Keratinocyte (primary cell): ENCODE data around the gene CHN2. TPM values are rescaled to one million over a fixed set of nuclear protein-coding genes. Genes with fewer than 3 reads are reported as not detected.

Source experiments
- DNase-seq: peaks from one replicate; pipeline ENCODE4 v3.0.0-alpha.2; 2011; ENCODE audit warnings: low read depth, missing footprints, low spot score
- FAIRE-seq: peaks from 2 replicates; lab custom pipeline; 2011; peaks lifted over from hg19 to GRCh38; lab: Jason Lieb, UNC
- H2AFZ ChIP-seq: 2 replicates; pipeline ENCODE4 v1.6.0; 2012; ENCODE audit warnings: low read length, control low read depth, inconsistent platforms; ENCODE audit not compliant: control insufficient read depth
- H3K27ac ChIP-seq: 2 replicates; pipeline ENCODE4 v1.5.1; 2011; ENCODE audit warnings: low read length; ENCODE audit not compliant: control insufficient read depth, insufficient read depth
- H3K27me3 ChIP-seq: 3 replicates; pipeline ENCODE4 v1.6.0; 2011; ENCODE audit warnings: low read length; ENCODE audit not compliant: control insufficient read depth, insufficient read depth; ENCODE audit errors: extremely low read depth
- H3K36me3 ChIP-seq, 2 experiments: 2 replicates in 1 of 2; 3 replicates in 1 of 2; pipeline ENCODE4 v1.5.1; 2011; ENCODE audit warnings: low read length in 2 of 2, mild to moderate bottlenecking in 1 of 2; ENCODE audit not compliant: control insufficient read depth in 2 of 2, insufficient read depth in 2 of 2; ENCODE audit errors: extremely low read depth in 1 of 2
- H3K4me1 ChIP-seq: 3 replicates; pipeline ENCODE4 v1.5.1; 2011; ENCODE audit warnings: low read length; ENCODE audit not compliant: control insufficient read depth, insufficient read depth; ENCODE audit errors: extremely low read depth
- H3K4me2 ChIP-seq: 3 replicates; pipeline ENCODE4 v1.6.0; 2011; ENCODE audit warnings: low read depth, low read length; ENCODE audit not compliant: control insufficient read depth, insufficient read depth; ENCODE audit errors: extremely low read depth
- H3K4me3 ChIP-seq, 3 experiments: fragments of 200-600 bp in 1 of 3; sonication (generic) in 1 of 3; 2 replicates in 2 of 3; 3 replicates in 1 of 3; pipeline ENCODE4 v1.5.1; 2011 to 2016; ENCODE audit warnings: low read length in 3 of 3, mild to moderate bottlenecking in 3 of 3, control low read depth in 2 of 3, inconsistent platforms in 1 of 3, low read depth in 1 of 3, mixed read lengths in 1 of 3, mixed run types in 1 of 3, moderate library complexity in 1 of 3; ENCODE audit not compliant: control insufficient read depth in 2 of 3, insufficient read depth in 2 of 3; ENCODE audit errors: extremely low read depth in 1 of 3
- H3K79me2 ChIP-seq: 2 replicates; pipeline ENCODE4 v1.6.0; 2012; ENCODE audit warnings: low read length; ENCODE audit not compliant: control insufficient read depth, insufficient read depth
- H3K9ac ChIP-seq: 3 replicates; pipeline ENCODE4 v1.6.0; 2011; ENCODE audit warnings: low read length; ENCODE audit not compliant: control insufficient read depth, insufficient read depth; ENCODE audit errors: extremely low read depth
- H3K9me1 ChIP-seq: 3 replicates; pipeline ENCODE4 v1.6.0; 2011; ENCODE audit warnings: low read length; ENCODE audit not compliant: control insufficient read depth, insufficient read depth; ENCODE audit errors: extremely low read depth
- H3K9me3 ChIP-seq: 2 replicates; pipeline ENCODE4 v1.5.1; 2012; ENCODE audit warnings: low read depth, low read length; ENCODE audit not compliant: control insufficient read depth
- H4K20me1 ChIP-seq: 3 replicates; pipeline ENCODE4 v1.6.0; 2011; ENCODE audit warnings: low read length; ENCODE audit not compliant: control insufficient read depth, insufficient read depth; ENCODE audit errors: extremely low read depth
- EZH2 ChIP-seq: IDR thresholded peaks from one replicate; pipeline ENCODE4 v1.6.1; 2012; ENCODE audit warnings: inconsistent platforms, mild to moderate bottlenecking, low read length, moderate library complexity
- dilution Hi-C: fragments of 300-500 bp; cut with MboI; formaldehyde crosslinking; loops from one replicate; pipeline ENCODE4 v1.7.0; 2020; ENCODE audit warnings: low sequenced_read_pairs; ENCODE audit not compliant: extremely low pct_ligation_motif_present
- polyA plus RNA-seq, 5 experiments: library from polyadenylated mRNA; depleted of rRNA in 3 of 5; stranded (reverse) in 3 of 5; stranded (forward) in 1 of 5; unstranded in 1 of 5; fragments of >200 nt; gene quantifications; 1 replicate in 1 of 5; 2 replicates in 3 of 5; 3 replicates in 1 of 5; pipeline versions ENCODE4 v1.2.1 to v1.2.3, GENCODE V29; 2011 to 2012; ENCODE audit warnings: missing spikeins in 2 of 5, low read depth in 1 of 5, low replicate concordance in 1 of 5
- TF ChIP-seq, protein P1 (sequence below), 3 experiments: IDR thresholded peaks in 1 of 3; conservative IDR thresholded peaks in 1 of 3; optimal IDR thresholded peaks in 1 of 3; 2 replicates in 2 of 3; 3 replicates in 1 of 3; pipeline versions ENCODE3 to v1.5.1; 2011; ENCODE audit warnings: low read length in 3 of 3, mild to moderate bottlenecking in 3 of 3, moderate library complexity in 2 of 3, control low read depth in 1 of 3, inconsistent platforms in 1 of 3; ENCODE audit not compliant: insufficient read depth in 2 of 3; ENCODE audit errors: extremely low read depth in 1 of 3

The CHN2 gene
- polyA plus RNA-seq, 1 donor (not counting 4 experiments of a cell fraction or from before 2014, with no cell fraction given), result 1.8 TPM

DNA sequence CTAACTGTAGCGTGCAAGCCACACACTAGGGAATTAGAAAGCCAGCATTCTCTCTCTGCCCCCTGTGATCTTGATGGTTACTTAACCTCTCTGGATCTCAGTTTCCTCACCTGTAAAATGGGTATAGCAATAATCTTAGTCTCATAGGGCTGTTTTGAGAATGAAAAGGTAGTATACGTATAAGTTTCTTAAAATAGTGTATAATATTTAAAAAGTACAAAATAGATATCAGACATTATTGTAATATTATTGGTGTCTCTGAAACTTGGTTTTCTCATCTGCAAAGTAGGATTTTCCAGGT is 80.4 kb downstream of the CHN2 start:
- TF ChIP-seq EZH2, result no peak
- Histone ChIP-seq H3K9me1 (no peaks in the 10 kb centered on the region), H3K9me3 (no peaks in the 10 kb centered on the region), H3K27ac (no peak overlapping the region), H4K20me1 (no peaks in the 10 kb centered on the region), H3K27me3 (no peaks in the 10 kb centered on the region), H3K79me2 (no peaks in the 10 kb centered on the region), H3K9ac (no peak overlapping the region), H3K4me2 (no peak overlapping the region), H3K4me3 (no peak overlapping the region), H3K36me3 (no peaks in the 10 kb centered on the region), H3K4me1 (peaks cover 8% of the 10 kb centered on the region), H2AFZ (no peak overlapping the region)
- DNase-seq (no peak), FAIRE-seq (no peak)
- dilution Hi-C loops, result no loop called here

DNA sequence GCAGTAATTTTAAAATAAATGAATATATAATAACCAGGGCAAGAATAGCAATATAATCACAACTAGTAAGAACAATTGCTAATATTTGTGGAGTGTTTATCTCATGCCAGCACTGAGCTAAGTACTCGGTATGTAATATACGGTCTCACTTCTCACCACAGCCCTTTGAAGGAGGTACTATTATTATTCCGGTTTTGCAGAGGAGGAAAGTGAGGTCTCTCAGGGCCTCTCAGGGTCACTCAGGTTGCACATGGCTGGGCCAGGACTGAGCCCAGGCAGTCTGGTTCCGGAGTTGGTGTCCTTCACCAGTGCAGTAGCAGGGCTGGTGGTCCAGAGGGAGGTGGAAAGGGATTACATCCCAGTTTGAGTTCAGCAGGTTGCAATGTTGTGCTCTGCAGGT is 80.9 kb downstream of the CHN2 start:
- no peaks in the 10 kb centered on the region for H3K36me3 ChIP-seq
- no peak overlapping the region for H2AFZ ChIP-seq
- H3K79me2 ChIP-seq, result no peaks in the 10 kb centered on the region
- FAIRE-seq, result no peak
- H3K9ac ChIP-seq, result no peak overlapping the region
- no peak overlapping the region for H3K4me3 ChIP-seq
- dilution Hi-C loops, result no loop called here
- no peak overlapping the region for H3K27ac ChIP-seq
- no peak overlapping the region for H3K4me2 ChIP-seq
- no peaks in the 10 kb centered on the region for H4K20me1 ChIP-seq
- H3K4me1 ChIP-seq, result peaks cover 8% of the 10 kb centered on the region
- no peak for DNase-seq
- H3K27me3 ChIP-seq, result no peaks in the 10 kb centered on the region
- H3K9me3 ChIP-seq, result no peaks in the 10 kb centered on the region
- H3K9me1 ChIP-seq, result no peaks in the 10 kb centered on the region
- TF ChIP-seq, protein P1, sequence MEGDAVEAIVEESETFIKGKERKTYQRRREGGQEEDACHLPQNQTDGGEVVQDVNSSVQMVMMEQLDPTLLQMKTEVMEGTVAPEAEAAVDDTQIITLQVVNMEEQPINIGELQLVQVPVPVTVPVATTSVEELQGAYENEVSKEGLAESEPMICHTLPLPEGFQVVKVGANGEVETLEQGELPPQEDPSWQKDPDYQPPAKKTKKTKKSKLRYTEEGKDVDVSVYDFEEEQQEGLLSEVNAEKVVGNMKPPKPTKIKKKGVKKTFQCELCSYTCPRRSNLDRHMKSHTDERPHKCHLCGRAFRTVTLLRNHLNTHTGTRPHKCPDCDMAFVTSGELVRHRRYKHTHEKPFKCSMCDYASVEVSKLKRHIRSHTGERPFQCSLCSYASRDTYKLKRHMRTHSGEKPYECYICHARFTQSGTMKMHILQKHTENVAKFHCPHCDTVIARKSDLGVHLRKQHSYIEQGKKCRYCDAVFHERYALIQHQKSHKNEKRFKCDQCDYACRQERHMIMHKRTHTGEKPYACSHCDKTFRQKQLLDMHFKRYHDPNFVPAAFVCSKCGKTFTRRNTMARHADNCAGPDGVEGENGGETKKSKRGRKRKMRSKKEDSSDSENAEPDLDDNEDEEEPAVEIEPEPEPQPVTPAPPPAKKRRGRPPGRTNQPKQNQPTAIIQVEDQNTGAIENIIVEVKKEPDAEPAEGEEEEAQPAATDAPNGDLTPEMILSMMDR (optimal IDR thresholded peaks at IDR 0.05 in 1 of 3, IDR thresholded peaks at IDR 0.05 in 1 of 3, conservative IDR thresholded peaks at IDR 0.05 in 1 of 3; ENCODE audit: extremely low read depth in 1 of 3, insufficient read depth in 2 of 3, low read length in 3 of 3), result no peak
- no peak for TF ChIP-seq EZH2

DNA sequence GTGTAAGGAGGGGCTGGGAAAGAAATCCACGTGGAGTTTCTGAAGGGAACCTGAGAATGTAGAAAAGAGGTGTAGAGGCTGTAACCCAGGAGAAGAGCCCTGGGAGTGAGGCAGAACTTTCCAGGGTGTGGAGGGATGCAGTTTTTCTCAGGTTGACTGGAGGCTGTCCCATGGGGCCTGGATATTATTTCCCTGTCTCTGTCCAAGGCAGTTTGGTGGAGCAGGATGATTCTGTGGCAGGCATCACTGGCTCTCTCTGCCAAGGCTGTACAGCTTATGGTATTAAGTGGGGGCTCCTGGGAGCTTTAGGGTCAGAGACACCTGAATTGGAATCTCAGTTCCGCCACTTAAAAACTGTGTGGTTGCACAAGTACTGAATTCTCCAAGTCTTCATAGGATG is 81.6 kb downstream of the CHN2 start:
- Histone ChIP-seq H2AFZ (no peak overlapping the region), H3K79me2 (no peaks in the 10 kb centered on the region), H3K27me3 (no peaks in the 10 kb centered on the region), H3K27ac (no peak overlapping the region), H4K20me1 (no peaks in the 10 kb centered on the region), H3K4me2 (no peak overlapping the region), H3K9me3 (no peaks in the 10 kb centered on the region), H3K4me3 (no peak overlapping the region), H3K4me1 (peaks cover 5% of the 10 kb centered on the region), H3K9ac (no peak overlapping the region), H3K9me1 (no peaks in the 10 kb centered on the region), H3K36me3 (no peaks in the 10 kb centered on the region)
- TF ChIP-seq, protein P1 (optimal IDR thresholded peaks at IDR 0.05 in 1 of 3, IDR thresholded peaks at IDR 0.05 in 1 of 3, conservative IDR thresholded peaks at IDR 0.05 in 1 of 3; ENCODE audit: extremely low read depth in 1 of 3, insufficient read depth in 2 of 3, low read length in 3 of 3), result no peak
- TF ChIP-seq EZH2, result no peak
- dilution Hi-C loops, result no loop called here
- no peak for FAIRE-seq
- DNase-seq, result no peak
